ENCODE measurements around the gene PLEK2. TPM values are rescaled to one million over a fixed set of nuclear protein-coding genes. Genes with fewer than 3 reads are reported as not detected.

The PLEK2 gene
- total and polyA plus RNA-seq, 2 donors (not counting 1 experiment from before 2014, with no cell fraction given) = 0.17 to 1.1 TPM

- H2AFZ ChIP-seq (ENCODE audit: low read length) = no peak overlapping the region
- H3K27me3 ChIP-seq (ENCODE audit: control insufficient read depth, insufficient read depth, low read length) = no peaks in the 10 kb centered on the region
- peak overlapping the region; percentile 96 for H3K4me2 ChIP-seq (ENCODE audit: extremely low read depth, insufficient read depth, low read length)
- peaks cover 85% of the 10 kb centered on the region for H3K79me2 ChIP-seq (ENCODE audit: control insufficient read depth, insufficient read depth, low read length)
- peak overlapping the region in 3 of 4 experiments; percentile 2 to 97 (median 92) for H3K4me3 ChIP-seq (replicated peaks in 1 of 4; ENCODE audit: control extremely low read depth in 1 of 4, insufficient read depth in 1 of 4, low read depth in 3 of 4, low read length in 4 of 4)
- TF ChIP-seq CTCF (conservative IDR thresholded peaks at IDR 0.05 in 1 of 2, IDR thresholded peaks at IDR 0.05 in 1 of 2; ENCODE audit: low read depth in 1 of 2, low read length in 2 of 2) (no peak), EZH2 (IDR thresholded peaks at IDR 0.05; ENCODE audit: low read length, missing control alignments) (no peak)
- H3K36me3 ChIP-seq (ENCODE audit: control insufficient read depth, insufficient read depth, low read length) = peaks cover 2% of the 10 kb centered on the region
- peak in 1 of 2 donors; percentile 19 for DNase-seq (ENCODE audit: low read depth in 2 of 2)
- H3K9ac ChIP-seq (ENCODE audit: insufficient read depth, low read length) = no peak overlapping the region
- H4K20me1 ChIP-seq (ENCODE audit: control insufficient read depth, extremely low read depth, insufficient read depth, low read length) = no peaks in the 10 kb centered on the region
- peaks cover 10% of the 10 kb centered on the region for H3K4me1 ChIP-seq (ENCODE audit: control insufficient read depth, extremely low read depth, insufficient read depth, low read length)
- no peaks in the 10 kb centered on the region for H3K9me3 ChIP-seq (ENCODE audit: control insufficient read depth, insufficient read depth, low read depth, low read length)
- H3K27ac ChIP-seq (ENCODE audit: insufficient read depth, low read length) = no peak overlapping the region
Observed at GRCh38 chr14:67357186-67357968, 54.6 kb downstream of the PLEK2 start.

- no peak overlapping the region for H3K4me3 ChIP-seq (replicated peaks in 1 of 4; ENCODE audit: control extremely low read depth in 1 of 4, insufficient read depth in 1 of 4, low read depth in 3 of 4, low read length in 4 of 4)
- peaks cover 38% of the 10 kb centered on the region for H3K79me2 ChIP-seq (ENCODE audit: control insufficient read depth, insufficient read depth, low read length)
- H3K36me3 ChIP-seq (ENCODE audit: control insufficient read depth, insufficient read depth, low read length) = peaks cover 8% of the 10 kb centered on the region
- DNase-seq (ENCODE audit: low read depth in 2 of 2) = no peak
- no peak overlapping the region for H3K4me2 ChIP-seq (ENCODE audit: extremely low read depth, insufficient read depth, low read length)
- no peaks in the 10 kb centered on the region for H3K27me3 ChIP-seq (ENCODE audit: control insufficient read depth, insufficient read depth, low read length)
- H3K27ac ChIP-seq (ENCODE audit: insufficient read depth, low read length) = no peak overlapping the region
- TF ChIP-seq EZH2 (IDR thresholded peaks at IDR 0.05; ENCODE audit: low read length, missing control alignments) (no peak), CTCF (conservative IDR thresholded peaks at IDR 0.05 in 1 of 2, IDR thresholded peaks at IDR 0.05 in 1 of 2; ENCODE audit: low read depth in 1 of 2, low read length in 2 of 2) (no peak)
- H4K20me1 ChIP-seq (ENCODE audit: control insufficient read depth, extremely low read depth, insufficient read depth, low read length) = peaks cover 2% of the 10 kb centered on the region
- H2AFZ ChIP-seq (ENCODE audit: low read length) = no peak overlapping the region
- H3K9me3 ChIP-seq (ENCODE audit: control insufficient read depth, insufficient read depth, low read depth, low read length) = no peaks in the 10 kb centered on the region
- H3K9ac ChIP-seq (ENCODE audit: insufficient read depth, low read length) = no peak overlapping the region
- peaks cover under 1% of the 10 kb centered on the region for H3K4me1 ChIP-seq (ENCODE audit: control insufficient read depth, extremely low read depth, insufficient read depth, low read length)
Observed at GRCh38 chr14:67352055-67352454, 59.9 kb downstream of the PLEK2 start.

- no peak overlapping the region for H3K4me3 ChIP-seq (replicated peaks in 1 of 4; ENCODE audit: control extremely low read depth in 1 of 4, insufficient read depth in 1 of 4, low read depth in 3 of 4, low read length in 4 of 4)
- H3K9me3 ChIP-seq (ENCODE audit: control insufficient read depth, insufficient read depth, low read depth, low read length) = no peaks in the 10 kb centered on the region
- H2AFZ ChIP-seq (ENCODE audit: low read length) = no peak overlapping the region
- H4K20me1 ChIP-seq (ENCODE audit: control insufficient read depth, extremely low read depth, insufficient read depth, low read length) = no peaks in the 10 kb centered on the region
- no peaks in the 10 kb centered on the region for H3K79me2 ChIP-seq (ENCODE audit: control insufficient read depth, insufficient read depth, low read length)
- H3K36me3 ChIP-seq (ENCODE audit: control insufficient read depth, insufficient read depth, low read length) = peaks cover 11% of the 10 kb centered on the region
- no peak for DNase-seq (ENCODE audit: low read depth in 2 of 2)
- H3K4me1 ChIP-seq (ENCODE audit: control insufficient read depth, extremely low read depth, insufficient read depth, low read length) = no peaks in the 10 kb centered on the region
- H3K27ac ChIP-seq (ENCODE audit: insufficient read depth, low read length) = no peak overlapping the region
- TF ChIP-seq CTCF (conservative IDR thresholded peaks at IDR 0.05 in 1 of 2, IDR thresholded peaks at IDR 0.05 in 1 of 2; ENCODE audit: low read depth in 1 of 2, low read length in 2 of 2) (no peak), EZH2 (IDR thresholded peaks at IDR 0.05; ENCODE audit: low read length, missing control alignments) (no peak)
- no peak overlapping the region for H3K4me2 ChIP-seq (ENCODE audit: extremely low read depth, insufficient read depth, low read length)
- no peaks in the 10 kb centered on the region for H3K27me3 ChIP-seq (ENCODE audit: control insufficient read depth, insufficient read depth, low read length)
- H3K9ac ChIP-seq (ENCODE audit: insufficient read depth, low read length) = no peak overlapping the region
Observed at GRCh38 chr14:67345583-67345982, 66.4 kb downstream of the PLEK2 start.

Data from fibroblast of lung (primary cell).